Measurements from ENCODE around the gene GSTP1. TPM values are rescaled to one million over a fixed set of nuclear protein-coding genes. Genes with fewer than 3 reads are reported as not detected.
"Not testable (repeated sequence)": the region's sequence is repeated elsewhere in the genome, so short reads cannot be mapped to it uniquely, and the experiment has no call there.

Gene GSTP1
- polyA plus RNA-seq, 1 experiment = 716 TPM

DNA sequence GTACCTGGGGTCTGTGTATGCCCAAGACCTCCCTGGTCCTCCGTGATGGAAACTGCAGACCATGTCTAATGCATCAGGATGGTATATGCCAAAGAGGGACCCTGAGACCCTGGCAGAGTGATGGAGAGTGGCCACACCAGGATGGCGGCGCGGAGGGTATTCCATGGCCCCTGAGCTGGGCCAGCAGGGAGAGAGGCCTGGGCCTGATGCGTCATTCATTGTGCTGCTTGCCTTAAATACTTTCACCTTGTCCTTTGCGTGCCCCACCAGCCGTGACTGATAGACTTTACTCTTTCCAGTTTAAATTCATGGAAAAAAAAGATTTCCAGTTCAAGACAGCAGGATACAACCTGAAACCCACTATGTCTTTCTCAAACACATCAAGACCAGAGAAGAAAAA is 17.5 kb downstream of the GSTP1 start:
- Histone ChIP-seq H3K4me3 (ENCODE audit: low read depth, low read length) (no peak overlapping the region), H3K27ac (ENCODE audit: low read depth, low read length) (no peak overlapping the region), H3K27me3 (ENCODE audit: control insufficient read depth, insufficient read depth, low read length) (peaks cover 21% of the 10 kb centered on the region), H3K9me3 (ENCODE audit: control insufficient read depth, insufficient read depth, low read length) (peaks cover 4% of the 10 kb centered on the region)
- POLR2A ChIA-PET = no interaction called here
- TF ChIP-seq CTCF (IDR thresholded peaks at IDR 0.05; ENCODE audit: low read depth, low read length) = no peak
- DNase-seq (ENCODE audit: low read depth, low spot score) = no peak
- CTCF ChIA-PET = no interaction called here

- H3K9me3 ChIP-seq (ENCODE audit: control insufficient read depth, insufficient read depth, low read length); DNase-seq (ENCODE audit: low read depth, low spot score); H3K27ac ChIP-seq (ENCODE audit: low read depth, low read length); H3K4me3 ChIP-seq (ENCODE audit: low read depth, low read length); POLR2A ChIA-PET: not testable (repeated sequence)
- CTCF ChIA-PET = interaction anchor here (0.7 kb wide), 1 partner anchor 10 kb away, joined by 4 read pairs; no protein-coding TSS in a partner anchor
- peaks cover 17% of the 10 kb centered on the region for H3K27me3 ChIP-seq (ENCODE audit: control insufficient read depth, insufficient read depth, low read length)
Measured at GRCh38 chr11:67604119-67604518, 20.5 kb downstream of the GSTP1 start.

DNA sequence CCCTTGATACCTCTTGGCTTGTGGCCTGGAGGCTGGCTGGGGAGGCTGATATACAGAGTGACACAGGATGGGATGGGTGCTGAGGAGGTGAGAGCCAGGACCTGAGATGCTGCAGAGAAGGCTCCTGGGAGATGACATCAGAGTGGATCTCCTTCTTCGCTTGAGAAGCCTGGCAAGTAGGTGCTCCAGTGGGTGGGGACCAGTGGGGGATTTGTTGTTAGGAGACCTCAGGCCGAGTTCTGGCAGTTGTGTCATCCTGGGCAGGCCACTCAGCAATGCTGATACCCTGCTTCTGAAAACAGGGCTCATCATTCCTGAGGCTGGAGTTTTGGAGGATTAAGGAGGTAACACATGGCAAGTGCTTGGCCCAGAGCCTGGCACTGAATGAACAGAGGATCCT is 21.2 kb downstream of the GSTP1 start:
- Histone ChIP-seq H3K27ac (ENCODE audit: low read depth, low read length) (no peak overlapping the region), H3K27me3 (ENCODE audit: control insufficient read depth, insufficient read depth, low read length) (peaks cover 17% of the 10 kb centered on the region), H3K9me3 (ENCODE audit: control insufficient read depth, insufficient read depth, low read length) (peaks cover 4% of the 10 kb centered on the region), H3K4me3 (ENCODE audit: low read depth, low read length) (no peak overlapping the region)
- no peak for TF ChIP-seq CTCF (IDR thresholded peaks at IDR 0.05; ENCODE audit: low read depth, low read length)
- POLR2A ChIA-PET = no interaction called here
- CTCF ChIA-PET = interaction anchor here (0.7 to 1.8 kb wide), 3 partner anchors 9 to 24 kb away, joined by 4 to 7 read pairs (median 6); no protein-coding TSS in a partner anchor
- no peak for DNase-seq (ENCODE audit: low read depth, low spot score)

- TF ChIP-seq CTCF (IDR thresholded peaks at IDR 0.05; ENCODE audit: low read depth, low read length) = no peak
- POLR2A ChIA-PET = interaction anchor here (0.6 to 1.0 kb wide), 2 partner anchors 21 to 47 kb away, joined by 5 to 12 read pairs; partner anchors contain the start of gene GSTP1
- H3K9me3 ChIP-seq (ENCODE audit: control insufficient read depth, insufficient read depth, low read length) = peaks cover 4% of the 10 kb centered on the region
- no peak overlapping the region for H3K27ac ChIP-seq (ENCODE audit: low read depth, low read length)
- no peak for DNase-seq (ENCODE audit: low read depth, low spot score)
- CTCF ChIA-PET = interaction anchor here (1.6 to 1.8 kb wide), 2 partner anchors 9 to 24 kb away, joined by 6 to 7 read pairs; no protein-coding TSS in a partner anchor
- no peak overlapping the region for H3K4me3 ChIP-seq (ENCODE audit: low read depth, low read length)
- H3K27me3 ChIP-seq (ENCODE audit: control insufficient read depth, insufficient read depth, low read length) = peaks cover 12% of the 10 kb centered on the region
Measured at GRCh38 chr11:67605231-67606011, 21.8 kb downstream of the GSTP1 start.

GRCh38 chr11:67606093-67606491 is 22.5 kb downstream of the GSTP1 start:
- no peak overlapping the region for H3K27ac ChIP-seq (ENCODE audit: low read depth, low read length)
- POLR2A ChIA-PET = interaction anchor here (0.6 to 1.0 kb wide), 2 partner anchors 22 to 47 kb away, joined by 5 to 12 read pairs; partner anchors contain the start of gene GSTP1
- no peak for DNase-seq (ENCODE audit: low read depth, low spot score)

More at GRCh38 chr11:67606093-67606491, 22.5 kb downstream of the GSTP1 start:
- Histone ChIP-seq H3K9me3 (ENCODE audit: control insufficient read depth, insufficient read depth, low read length) (peaks cover 4% of the 10 kb centered on the region), H3K27me3 (ENCODE audit: control insufficient read depth, insufficient read depth, low read length) (peaks cover 7% of the 10 kb centered on the region), H3K4me3 (ENCODE audit: low read depth, low read length) (peak overlapping the region; percentile 70)
- TF ChIP-seq CTCF (IDR thresholded peaks at IDR 0.05; ENCODE audit: low read depth, low read length) = no peak
- CTCF ChIA-PET = interaction anchor here (1.6 to 1.8 kb wide), 2 partner anchors 8 to 23 kb away, joined by 6 to 7 read pairs; no protein-coding TSS in a partner anchor
